Measurements from ENCODE around the gene UBA52. TPM values are rescaled to one million over a fixed set of nuclear protein-coding genes. Genes with fewer than 3 reads are reported as not detected.
A peak's percentile ranks its signal among the peaks of the same experiment; 100 is the strongest.

UBA52 gene
- total and polyA plus RNA-seq, 2 donors (not counting 1 experiment from before 2014, with no cell fraction given) = 1,837 to 5,694 TPM

GRCh38 chr19:18594824-18595373 is 23.2 kb downstream of the UBA52 start:
- no peak overlapping the region for H3K27ac ChIP-seq (ENCODE audit: low read length in 2 of 2)
- no peaks in the 10 kb centered on the region for H3K9me3 ChIP-seq (ENCODE audit: control extremely low read depth in 1 of 3, control insufficient read depth in 2 of 3, insufficient read depth in 1 of 3, low read length in 2 of 3)
- peaks cover 0 to 6% of the 10 kb centered on the region in 2 experiments for H3K36me3 ChIP-seq (replicated peaks in 1 of 2; ENCODE audit: control extremely low read depth in 1 of 2, control insufficient read depth in 1 of 2, extremely low read depth in 1 of 2, insufficient read depth in 2 of 2, low read length in 1 of 2)
- Mint-ChIP-seq H3K4me1 (peaks cover 22% of the 10 kb centered on the region), H3K27ac (peak overlapping the region; percentile 21), H3K27me3 (peaks cover 9% of the 10 kb centered on the region), H3K9me3 (ENCODE audit: insufficient read depth) (no peaks in the 10 kb centered on the region), H3K4me3 (peak overlapping the region; percentile 79)
- H3K79me2 ChIP-seq (ENCODE audit: control insufficient read depth, insufficient read depth, low read length) = no peaks in the 10 kb centered on the region
- peak overlapping the region; percentile 65 for H3K9ac ChIP-seq (ENCODE audit: low read length)
- POLR2A ChIA-PET = interaction anchor here (0.8 to 0.9 kb wide), 2 partner anchors 8 to 252 kb away, joined by 3 read pairs; no protein-coding TSS in a partner anchor
- peaks cover 7% of the 10 kb centered on the region for H4K20me1 ChIP-seq (ENCODE audit: control insufficient read depth, insufficient read depth, low read length, poor library complexity, severe bottlenecking)
- CTCF ChIA-PET = interaction anchor here (0.5 to 6.3 kb wide), 13 partner anchors 14 to 637 kb away, joined by 3 to 47 read pairs (median 4); partner anchors contain the start of genes COPE, DDX49, TMEM59L and UBA52
- H3K27me3 ChIP-seq (replicated peaks in 1 of 4; ENCODE audit: control extremely low read depth in 1 of 4, control insufficient read depth in 3 of 4, insufficient read depth in 4 of 4, low read length in 3 of 4) = peaks cover 0 to 35% (median 8%) of the 10 kb centered on the region in 4 experiments
- peak overlapping the region; percentile 100 for H3K4me2 ChIP-seq (replicated peaks; ENCODE audit: low read depth, low read length, poor library complexity, severe bottlenecking)
- TF ChIP-seq CTCF (IDR thresholded peaks at IDR 0.05) (no peak), EZH2 (IDR thresholded peaks at IDR 0.05; ENCODE audit: borderline replicate concordance, insufficient read depth, low read depth, low read length, poor library complexity, severe bottlenecking) (no peak)
- peak overlapping the region in 4 of 5 experiments; percentile 42 to 69 (median 48) for H3K4me3 ChIP-seq (ENCODE audit: control extremely low read depth in 1 of 5, extremely low read depth in 1 of 5, insufficient read depth in 1 of 5, low read depth in 2 of 5, low read length in 4 of 5)
- no peak for DNase-seq
- H2AFZ ChIP-seq (ENCODE audit: insufficient read depth, low read depth, low read length, poor library complexity, severe bottlenecking) = peak overlapping the region; percentile 81
- peaks cover 17 to 34% of the 10 kb centered on the region in 2 donors for H3K4me1 ChIP-seq (ENCODE audit: control insufficient read depth in 2 of 2, insufficient read depth in 2 of 2, low read length in 2 of 2)
- ATAC-seq (ENCODE audit: low read depth) = no peak
- WGBS (ENCODE audit: insufficient coverage) = 18% methylated on average over 26 of the region's 26 CpGs
- intact Hi-C loops (cut with micrococcal nuclease) = loop anchor here (1.0 to 2.0 kb wide), 3 partner anchors 73 to 346 kb away; partner anchors contain the start of genes ELL and HOMER3

GRCh38 chr19:18595475-18595874 is 23.8 kb downstream of the UBA52 start:
- ChIA-PET POLR2A (no interaction called here), CTCF (interaction anchor here (0.5 to 6.3 kb wide), 3 partner anchors 75 to 637 kb away, joined by 8 to 47 read pairs (median 20); no protein-coding TSS in a partner anchor)
- Histone ChIP-seq H3K9ac (ENCODE audit: low read length) (no peak overlapping the region), H3K4me1 (ENCODE audit: control insufficient read depth in 2 of 2, insufficient read depth in 2 of 2, low read length in 2 of 2) (peaks cover 14 to 29% of the 10 kb centered on the region in 2 donors), H4K20me1 (ENCODE audit: control insufficient read depth, insufficient read depth, low read length, poor library complexity, severe bottlenecking) (peaks cover 3% of the 10 kb centered on the region), H2AFZ (ENCODE audit: insufficient read depth, low read depth, low read length, poor library complexity, severe bottlenecking) (no peak overlapping the region), H3K4me3 (ENCODE audit: control extremely low read depth in 1 of 5, extremely low read depth in 1 of 5, insufficient read depth in 1 of 5, low read depth in 2 of 5, low read length in 4 of 5) (no peak overlapping the region), H3K27ac (ENCODE audit: low read length in 2 of 2) (no peak overlapping the region), H3K79me2 (ENCODE audit: control insufficient read depth, insufficient read depth, low read length) (no peaks in the 10 kb centered on the region), H3K36me3 (replicated peaks in 1 of 2; ENCODE audit: control extremely low read depth in 1 of 2, control insufficient read depth in 1 of 2, extremely low read depth in 1 of 2, insufficient read depth in 2 of 2, low read length in 1 of 2) (peaks cover 0 to 6% of the 10 kb centered on the region in 2 experiments), H3K9me3 (ENCODE audit: control extremely low read depth in 1 of 3, control insufficient read depth in 2 of 3, insufficient read depth in 1 of 3, low read length in 2 of 3) (no peaks in the 10 kb centered on the region), H3K27me3 (replicated peaks in 1 of 4; ENCODE audit: control extremely low read depth in 1 of 4, control insufficient read depth in 3 of 4, insufficient read depth in 4 of 4, low read length in 3 of 4) (peaks cover 0 to 36% (median 8%) of the 10 kb centered on the region in 4 experiments), H3K4me2 (replicated peaks; ENCODE audit: low read depth, low read length, poor library complexity, severe bottlenecking) (peak overlapping the region; percentile 100)
- TF ChIP-seq CTCF (IDR thresholded peaks at IDR 0.05) = no peak
- intact Hi-C loops (cut with micrococcal nuclease) = loop anchor here (2.0 kb wide), 1 partner anchor 345 kb away; the partner anchor contains the start of gene HOMER3
- no peak overlapping the region for H3K27ac Mint-ChIP-seq
- peaks cover 19% of the 10 kb centered on the region for H3K4me1 Mint-ChIP-seq
- 89% methylated on average over 5 of the region's 6 CpGs for WGBS (ENCODE audit: insufficient coverage)
- H3K4me3 Mint-ChIP-seq = peak overlapping the region; percentile 59
- ATAC-seq (ENCODE audit: low read depth) (no peak), DNase-seq (peak; percentile 27)
- peaks cover 10% of the 10 kb centered on the region for H3K27me3 Mint-ChIP-seq
- H3K9me3 Mint-ChIP-seq (ENCODE audit: insufficient read depth) = no peaks in the 10 kb centered on the region

Data from B cell (primary cell).